Cardiac septum (tissue), 1 donor: ENCODE data around the gene GNPTAB. TPM values are rescaled to one million over a fixed set of nuclear protein-coding genes. Genes with fewer than 3 reads are reported as not detected.
"Not testable (repeated sequence)": the region's sequence is repeated elsewhere in the genome, so short reads cannot be mapped to it uniquely, and the experiment has no call there.

Experiments
- DNase-seq: peaks from one replicate; pipeline ENCODE4 v3.0.0-alpha.2; 2020; ENCODE audit warnings: low spot score
- intact Hi-C: fragments of 100-400 bp; cut with DNase I; formaldehyde crosslinking; loops from one replicate; pipeline ENCODE4 v1.14.0; 2022
- long read RNA-seq: library from polyadenylated mRNA; unstranded; transcript quantifications from one replicate; pipeline ENCODE4 v2.0.0, GENCODE V29; 2021
- total RNA-seq: library from RNA; stranded (reverse); fragmentation: NEBNext Ultra II Directional; extraction: Animal tissue kit (Norgen Biotek cat#: 25700); gene quantifications from one replicate; pipeline ENCODE4 v1.2.1, GENCODE V29; 2021
- donor health status: DM: no; HTN: no; CAD: no.

Gene GNPTAB
- 47.9 TPM for total RNA-seq
- long read RNA-seq, full-length matches to known transcripts = 6 of 42 reads
- long read RNA-seq, partial matches to known transcripts = 26 of 42 reads
- long read RNA-seq, other reads (novel, unspliced or antisense) = 10 of 42 reads

GRCh38 chr12:101830367-101831325, at the start of gene GNPTAB:
GNPTAB (minus strand) TSS chr12:101830959; CDS start chr12:101830675, 284 bp downstream.
- intact Hi-C loops = loop anchor here (2.0 to 5.0 kb wide), 4 partner anchors 38 to 133 kb away; partner anchors contain the start of genes CHPT1 and DRAM1
- peak; percentile 97 for DNase-seq

DNA sequence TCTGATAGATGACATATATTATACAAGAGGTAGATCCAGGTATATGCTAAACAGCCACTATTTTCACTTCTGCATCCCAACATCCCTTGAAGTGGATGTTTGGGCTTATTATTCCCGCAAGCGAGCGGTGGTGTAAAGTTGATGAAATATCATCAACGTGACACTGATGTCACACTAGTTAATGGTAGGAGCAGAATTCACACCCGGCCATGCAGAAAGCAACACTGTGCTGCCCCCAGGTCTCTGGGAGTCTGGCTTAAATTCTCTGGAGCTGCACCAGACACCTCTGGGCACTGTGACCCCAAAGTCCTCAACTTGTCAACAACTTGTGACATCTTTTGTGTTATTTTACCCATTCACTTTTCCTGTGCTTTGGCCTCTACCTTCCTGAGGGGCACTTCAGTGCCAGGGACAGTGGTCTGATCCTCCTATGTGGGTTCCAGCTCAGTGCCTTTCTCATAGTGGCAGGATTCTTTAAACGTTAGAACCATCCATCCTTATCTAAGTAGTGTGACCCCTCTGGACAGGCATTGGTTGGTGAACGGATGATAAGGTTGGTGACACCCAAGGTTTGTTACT, 47.6 kb upstream of the GNPTAB start:
- intact Hi-C loops = no loop called here
- DNase-seq = no peak

- no peak for DNase-seq
Observed at GRCh38 chr12:101877806-101878242, 47.1 kb upstream of the GNPTAB start.

GRCh38 chr12:101876861-101877805, 46.4 kb upstream of the GNPTAB start, which contains the start of gene DRAM1:
DRAM1 (plus strand) TSS chr12:101877580; CDS start chr12:101877790, 210 bp downstream.
- peak; percentile 97 for DNase-seq
- intact Hi-C loops = loop anchor here (2.0 kb wide), 1 partner anchor 46 kb away; the partner anchor contains the start of gene GNPTAB

More at GRCh38 chr12:101877806-101878242, 47.1 kb upstream of the GNPTAB start:
- intact Hi-C loops = loop anchor here (2.0 kb wide), 1 partner anchor 47 kb away; the partner anchor contains the start of gene GNPTAB

DNA sequence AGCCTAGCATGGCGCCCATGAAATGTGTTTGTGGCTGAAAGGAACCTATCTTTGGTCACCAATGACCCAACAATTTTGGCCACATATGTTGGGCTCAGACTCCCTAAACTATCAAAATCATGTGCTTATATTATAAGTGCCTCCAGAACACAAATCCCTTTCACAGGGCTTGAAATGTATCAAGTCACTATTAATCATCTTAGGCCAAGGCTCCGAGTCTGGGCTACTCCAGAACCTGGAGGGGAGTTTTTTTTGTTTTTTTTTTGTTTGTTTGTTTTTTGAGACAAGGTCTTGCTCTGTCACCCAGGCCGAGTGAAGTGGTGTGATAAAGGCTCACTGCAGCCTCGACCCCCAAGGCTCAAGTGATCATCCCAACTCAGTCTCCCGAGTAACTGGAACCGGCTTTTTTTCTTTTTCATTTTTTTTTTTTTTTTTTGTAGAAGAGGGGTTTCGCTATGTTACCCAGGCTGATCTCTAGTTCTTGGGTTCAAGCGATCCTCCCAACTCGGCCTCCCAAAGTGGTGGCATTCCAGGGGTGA, 45.6 kb upstream of the GNPTAB start:
- intact Hi-C loops = loop anchor here (2.0 kb wide), 1 partner anchor 46 kb away; the partner anchor contains the start of gene GNPTAB
- DNase-seq = no peak

DNA sequence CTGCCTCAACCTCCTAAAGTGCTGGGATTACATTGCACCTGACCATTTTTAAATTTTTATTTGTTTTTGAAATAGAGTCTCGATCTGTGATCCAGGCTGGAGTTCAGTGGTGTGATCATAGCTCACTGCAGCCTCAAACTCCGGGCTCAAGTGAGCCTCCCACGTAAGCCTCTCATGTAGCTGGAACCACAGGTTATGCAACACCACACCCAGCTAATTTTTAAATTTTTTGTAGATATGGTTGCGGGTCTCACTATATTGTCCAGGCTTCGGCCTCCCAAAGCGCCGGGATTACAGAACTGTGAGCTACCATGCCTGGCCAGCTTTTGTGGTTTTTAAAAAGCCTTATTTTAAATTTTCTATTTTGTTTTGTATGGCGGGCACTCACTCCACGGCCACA, 44.4 kb upstream of the GNPTAB start:
- no peak for DNase-seq
- intact Hi-C loops = no loop called here

DNA sequence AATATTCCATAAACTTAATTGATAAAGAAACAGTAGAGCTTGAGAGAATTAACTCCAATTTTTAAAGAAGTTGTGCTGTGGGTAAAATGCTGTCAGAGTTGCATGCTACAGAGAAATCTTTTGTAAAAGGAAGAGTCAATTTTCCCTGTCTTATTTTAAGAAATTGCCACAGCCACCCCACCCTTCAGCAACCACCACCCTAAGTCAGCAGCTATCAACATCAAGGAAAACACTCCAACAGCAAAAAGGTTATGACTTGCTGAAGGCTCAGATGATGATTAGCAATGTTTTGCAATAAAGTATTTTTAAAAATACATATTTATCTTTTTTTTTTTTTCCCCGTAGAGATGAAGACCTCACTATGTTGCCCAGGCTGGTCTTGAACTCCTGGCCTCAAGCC, 40.2 kb upstream of the GNPTAB start:
- intact Hi-C loops = no loop called here
- no peak for DNase-seq

DNA sequence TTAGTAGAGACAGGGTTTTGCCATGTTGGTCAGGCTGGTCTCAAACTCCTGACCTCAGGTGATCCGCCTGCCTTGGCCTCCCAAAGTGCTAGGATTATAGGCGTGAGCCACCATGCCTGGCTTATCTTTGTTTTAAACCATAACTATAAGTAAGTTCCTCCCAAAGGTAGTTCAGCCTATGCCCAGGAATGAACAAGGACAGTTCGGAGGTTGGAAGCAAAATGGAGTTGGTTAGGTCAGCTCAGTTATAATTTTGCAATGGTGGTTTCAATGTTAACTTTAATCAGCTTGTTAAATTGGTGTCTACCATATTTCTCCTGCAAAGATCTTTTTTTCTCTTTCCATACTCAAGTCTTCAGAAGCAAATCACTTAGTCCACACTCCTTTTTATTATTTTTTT, 36.9 kb upstream of the GNPTAB start:
- DNase-seq, intact Hi-C loops: not testable (repeated sequence)

- DNase-seq = no peak
- intact Hi-C loops = no loop called here
Observed at GRCh38 chr12:101866615-101867373, 36.0 kb upstream of the GNPTAB start.

GRCh38 chr12:101863981-101864380, 33.2 kb upstream of the GNPTAB start:
- intact Hi-C loops = no loop called here
- no peak for DNase-seq

DNA sequence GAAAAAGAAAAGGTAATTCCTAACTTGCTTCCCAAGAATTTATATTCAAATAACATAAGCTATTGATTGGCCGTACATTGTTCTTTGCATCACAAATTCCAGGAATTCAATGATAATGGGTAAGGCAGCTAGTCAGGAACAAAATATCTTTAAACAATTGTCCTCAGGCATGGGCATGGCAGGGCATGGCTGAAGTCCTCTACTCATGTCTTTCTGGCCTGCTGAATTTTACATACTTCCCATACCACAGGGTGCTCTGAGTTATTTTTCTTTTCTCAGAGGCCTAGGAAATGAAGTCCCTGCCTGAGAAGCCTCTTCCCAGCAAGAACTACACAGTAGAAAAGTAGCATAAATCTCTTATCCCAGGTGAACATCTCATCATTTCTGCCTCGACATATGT, 31.5 kb upstream of the GNPTAB start:
- intact Hi-C loops = no loop called here
- DNase-seq = no peak

- DNase-seq, intact Hi-C loops: not testable (repeated sequence)
Observed at GRCh38 chr12:101861688-101862087, 30.9 kb upstream of the GNPTAB start.

GRCh38 chr12:101859664-101860607, 29.2 kb upstream of the GNPTAB start:
- intact Hi-C loops = no loop called here
- no peak for DNase-seq

DNA sequence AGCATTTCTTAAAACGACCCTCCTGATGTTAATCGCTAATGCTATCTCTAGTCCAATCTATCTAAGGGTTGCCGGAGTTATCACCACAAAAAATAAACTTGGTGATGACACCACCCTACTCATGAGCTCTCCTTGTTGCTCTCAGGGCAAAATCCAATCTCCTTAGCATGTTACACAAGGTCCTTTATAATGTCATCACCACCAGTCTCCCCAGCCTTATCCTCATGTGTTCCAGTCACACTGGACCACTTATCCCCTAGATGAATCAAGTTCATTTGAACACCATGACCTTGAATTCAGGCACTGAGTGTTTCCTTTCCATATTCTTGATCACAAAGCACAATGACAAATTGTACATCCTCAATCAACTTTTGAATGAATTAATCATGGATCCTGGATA, 27.6 kb upstream of the GNPTAB start:
- no peak for DNase-seq
- intact Hi-C loops = no loop called here

GRCh38 chr12:101857043-101857558, 26.3 kb upstream of the GNPTAB start:
- intact Hi-C loops = no loop called here
- DNase-seq = no peak

- DNase-seq, intact Hi-C loops: not testable (repeated sequence)
Observed at GRCh38 chr12:101856614-101857013, 25.9 kb upstream of the GNPTAB start.

- no peak for DNase-seq
- intact Hi-C loops = no loop called here
Observed at GRCh38 chr12:101855976-101856375, 25.2 kb upstream of the GNPTAB start.
